Measurements from ENCODE around the gene DOC2B. TPM values are rescaled to one million over a fixed set of nuclear protein-coding genes. Genes with fewer than 3 reads are reported as not detected.

Gene DOC2B
- total RNA-seq, 1 donor from 2014 or later: 0.11 TPM

GRCh38 chr17:143785-144281 lies 37.6 kb downstream of the DOC2B start:
- Histone ChIP-seq H3K4me1 (ENCODE audit: insufficient read depth, low read length) (no peaks in the 10 kb centered on the region), H3K79me2 (ENCODE audit: insufficient read depth, low read length) (no peaks in the 10 kb centered on the region), H3K36me3 (ENCODE audit: insufficient read depth, low read length) (no peaks in the 10 kb centered on the region), H4K20me1 (ENCODE audit: insufficient read depth, low read length) (no peaks in the 10 kb centered on the region), H3K4me2 (ENCODE audit: low read length) (peak overlapping the region; percentile 55), H3K27me3 (ENCODE audit: insufficient read depth, low read length) (no peaks in the 10 kb centered on the region), H2AFZ (ENCODE audit: low read depth, low read length) (peak overlapping the region; percentile 62), H3K4me3 (ENCODE audit: insufficient read depth, low read depth, low read length) (no peak overlapping the region), H3K9me3 (ENCODE audit: insufficient read depth, low read depth, low read length) (no peaks in the 10 kb centered on the region), H3K27ac (ENCODE audit: low read depth, low read length) (no peak overlapping the region), H3K9ac (ENCODE audit: low read length) (no peak overlapping the region)
- peak; percentile 10 for DNase-seq (ENCODE audit: low read depth)
- Mint-ChIP-seq H3K4me3 (ENCODE audit: unreplicated experiment) (no peak overlapping the region), H3K27me3 (ENCODE audit: low read depth, unreplicated experiment) (peaks cover 14% of the 10 kb centered on the region), H3K36me3 (ENCODE audit: low read depth, unreplicated experiment) (no peaks in the 10 kb centered on the region), H3K4me1 (ENCODE audit: low read depth, unreplicated experiment) (no peaks in the 10 kb centered on the region), H3K27ac (ENCODE audit: unreplicated experiment) (no peak overlapping the region), H3K9me3 (ENCODE audit: unreplicated experiment) (peaks cover 6% of the 10 kb centered on the region)
- FAIRE-seq: no peak
- TF ChIP-seq CTCF (IDR thresholded peaks at IDR 0.05; ENCODE audit: insufficient read depth, low read depth, low read length): no peak
- TF ChIP-seq EZH2 (IDR thresholded peaks at IDR 0.05; ENCODE audit: insufficient read depth, low read length): no peak

- H3K9me3 Mint-ChIP-seq (ENCODE audit: unreplicated experiment): peaks cover 6% of the 10 kb centered on the region
- H3K4me3 ChIP-seq (ENCODE audit: insufficient read depth, low read depth, low read length): no peak overlapping the region
- no peaks in the 10 kb centered on the region for H3K36me3 ChIP-seq (ENCODE audit: insufficient read depth, low read length)
- no peak overlapping the region for H3K9ac ChIP-seq (ENCODE audit: low read length)
- H2AFZ ChIP-seq (ENCODE audit: low read depth, low read length): peak overlapping the region; percentile 62
- H3K27me3 ChIP-seq (ENCODE audit: insufficient read depth, low read length): no peaks in the 10 kb centered on the region
- no peaks in the 10 kb centered on the region for H3K9me3 ChIP-seq (ENCODE audit: insufficient read depth, low read depth, low read length)
- peaks cover 10% of the 10 kb centered on the region for H3K27me3 Mint-ChIP-seq (ENCODE audit: low read depth, unreplicated experiment)
- H3K27ac Mint-ChIP-seq (ENCODE audit: unreplicated experiment): no peak overlapping the region
- no peaks in the 10 kb centered on the region for H3K36me3 Mint-ChIP-seq (ENCODE audit: low read depth, unreplicated experiment)
- H3K4me1 Mint-ChIP-seq (ENCODE audit: low read depth, unreplicated experiment): no peaks in the 10 kb centered on the region
- no peaks in the 10 kb centered on the region for H4K20me1 ChIP-seq (ENCODE audit: insufficient read depth, low read length)
- no peaks in the 10 kb centered on the region for H3K4me1 ChIP-seq (ENCODE audit: insufficient read depth, low read length)
- H3K27ac ChIP-seq (ENCODE audit: low read depth, low read length): no peak overlapping the region
- H3K4me3 Mint-ChIP-seq (ENCODE audit: unreplicated experiment): no peak overlapping the region
- no peak for TF ChIP-seq CTCF (IDR thresholded peaks at IDR 0.05; ENCODE audit: insufficient read depth, low read depth, low read length)
- no peak for TF ChIP-seq EZH2 (IDR thresholded peaks at IDR 0.05; ENCODE audit: insufficient read depth, low read length)
- DNase-seq (ENCODE audit: low read depth): no peak
- no peak overlapping the region for H3K4me2 ChIP-seq (ENCODE audit: low read length)
- no peaks in the 10 kb centered on the region for H3K79me2 ChIP-seq (ENCODE audit: insufficient read depth, low read length)
- no peak for FAIRE-seq
These were observed 38.3 kb downstream of the DOC2B start for GRCh38 chr17:142876-143784.

Data from astrocyte (in vitro differentiated cells and primary cell).